ENCODE measurements around the gene CCDC87.

DNA sequence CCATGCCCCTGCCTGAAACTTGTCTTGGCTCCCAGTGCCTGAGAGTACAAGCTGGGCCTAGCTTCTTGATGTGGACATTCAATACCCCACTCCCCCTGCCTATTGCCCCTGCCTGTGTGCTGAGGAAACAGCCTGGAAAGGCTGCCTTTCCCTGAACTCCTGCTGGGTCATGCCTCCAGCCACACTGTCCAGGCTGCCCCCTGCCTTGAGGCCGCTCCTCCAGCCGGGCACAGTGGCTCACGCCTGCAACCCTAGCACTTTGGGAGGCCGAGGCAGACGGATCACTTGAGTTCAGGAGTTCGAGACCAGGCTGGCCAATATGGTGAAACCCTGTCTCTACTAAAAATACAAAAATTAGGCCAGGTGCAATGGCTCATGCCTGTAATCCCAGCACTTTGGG lies 10.2 kb upstream of the CCDC87 start:
- TF ChIP-seq CTCF (IDR thresholded peaks at IDR 0.05) (no peak), POLR2A (IDR thresholded peaks at IDR 0.05) (no peak), POLR2AphosphoS5 (IDR thresholded peaks at IDR 0.05) (no peak)
